ENCODE results near the gene TOPAZ1. TPM values are rescaled to one million over a fixed set of nuclear protein-coding genes. Genes with fewer than 3 reads are reported as not detected.

TOPAZ1 gene
- total and polyA plus RNA-seq, 9 of the 15 experiments (the other 6 are each of a cell fraction or from before 2014, with no cell fraction given) = 0.01 TPM; not detected in 8

DNA sequence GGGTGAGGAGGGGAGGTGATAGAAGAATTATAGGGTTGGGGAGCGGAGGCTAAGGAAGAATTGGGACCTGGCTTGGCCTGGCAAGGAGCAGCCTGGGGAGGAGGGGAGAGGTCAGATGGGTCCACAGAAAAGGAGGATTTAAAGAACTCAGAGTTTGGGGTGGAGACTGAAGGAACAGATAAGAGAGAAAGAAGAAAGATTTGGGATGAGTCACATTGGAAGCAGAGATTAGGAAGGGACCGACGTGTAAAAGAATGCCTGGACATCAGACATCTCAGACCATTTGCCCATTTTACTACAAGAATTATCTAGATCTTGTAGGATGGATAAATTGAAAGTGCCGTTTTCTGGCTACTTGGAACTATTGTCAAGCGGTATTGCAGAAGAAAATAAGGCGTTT, 107.3 kb downstream of the TOPAZ1 start (continued):
- TF ChIP-seq, protein P1, sequence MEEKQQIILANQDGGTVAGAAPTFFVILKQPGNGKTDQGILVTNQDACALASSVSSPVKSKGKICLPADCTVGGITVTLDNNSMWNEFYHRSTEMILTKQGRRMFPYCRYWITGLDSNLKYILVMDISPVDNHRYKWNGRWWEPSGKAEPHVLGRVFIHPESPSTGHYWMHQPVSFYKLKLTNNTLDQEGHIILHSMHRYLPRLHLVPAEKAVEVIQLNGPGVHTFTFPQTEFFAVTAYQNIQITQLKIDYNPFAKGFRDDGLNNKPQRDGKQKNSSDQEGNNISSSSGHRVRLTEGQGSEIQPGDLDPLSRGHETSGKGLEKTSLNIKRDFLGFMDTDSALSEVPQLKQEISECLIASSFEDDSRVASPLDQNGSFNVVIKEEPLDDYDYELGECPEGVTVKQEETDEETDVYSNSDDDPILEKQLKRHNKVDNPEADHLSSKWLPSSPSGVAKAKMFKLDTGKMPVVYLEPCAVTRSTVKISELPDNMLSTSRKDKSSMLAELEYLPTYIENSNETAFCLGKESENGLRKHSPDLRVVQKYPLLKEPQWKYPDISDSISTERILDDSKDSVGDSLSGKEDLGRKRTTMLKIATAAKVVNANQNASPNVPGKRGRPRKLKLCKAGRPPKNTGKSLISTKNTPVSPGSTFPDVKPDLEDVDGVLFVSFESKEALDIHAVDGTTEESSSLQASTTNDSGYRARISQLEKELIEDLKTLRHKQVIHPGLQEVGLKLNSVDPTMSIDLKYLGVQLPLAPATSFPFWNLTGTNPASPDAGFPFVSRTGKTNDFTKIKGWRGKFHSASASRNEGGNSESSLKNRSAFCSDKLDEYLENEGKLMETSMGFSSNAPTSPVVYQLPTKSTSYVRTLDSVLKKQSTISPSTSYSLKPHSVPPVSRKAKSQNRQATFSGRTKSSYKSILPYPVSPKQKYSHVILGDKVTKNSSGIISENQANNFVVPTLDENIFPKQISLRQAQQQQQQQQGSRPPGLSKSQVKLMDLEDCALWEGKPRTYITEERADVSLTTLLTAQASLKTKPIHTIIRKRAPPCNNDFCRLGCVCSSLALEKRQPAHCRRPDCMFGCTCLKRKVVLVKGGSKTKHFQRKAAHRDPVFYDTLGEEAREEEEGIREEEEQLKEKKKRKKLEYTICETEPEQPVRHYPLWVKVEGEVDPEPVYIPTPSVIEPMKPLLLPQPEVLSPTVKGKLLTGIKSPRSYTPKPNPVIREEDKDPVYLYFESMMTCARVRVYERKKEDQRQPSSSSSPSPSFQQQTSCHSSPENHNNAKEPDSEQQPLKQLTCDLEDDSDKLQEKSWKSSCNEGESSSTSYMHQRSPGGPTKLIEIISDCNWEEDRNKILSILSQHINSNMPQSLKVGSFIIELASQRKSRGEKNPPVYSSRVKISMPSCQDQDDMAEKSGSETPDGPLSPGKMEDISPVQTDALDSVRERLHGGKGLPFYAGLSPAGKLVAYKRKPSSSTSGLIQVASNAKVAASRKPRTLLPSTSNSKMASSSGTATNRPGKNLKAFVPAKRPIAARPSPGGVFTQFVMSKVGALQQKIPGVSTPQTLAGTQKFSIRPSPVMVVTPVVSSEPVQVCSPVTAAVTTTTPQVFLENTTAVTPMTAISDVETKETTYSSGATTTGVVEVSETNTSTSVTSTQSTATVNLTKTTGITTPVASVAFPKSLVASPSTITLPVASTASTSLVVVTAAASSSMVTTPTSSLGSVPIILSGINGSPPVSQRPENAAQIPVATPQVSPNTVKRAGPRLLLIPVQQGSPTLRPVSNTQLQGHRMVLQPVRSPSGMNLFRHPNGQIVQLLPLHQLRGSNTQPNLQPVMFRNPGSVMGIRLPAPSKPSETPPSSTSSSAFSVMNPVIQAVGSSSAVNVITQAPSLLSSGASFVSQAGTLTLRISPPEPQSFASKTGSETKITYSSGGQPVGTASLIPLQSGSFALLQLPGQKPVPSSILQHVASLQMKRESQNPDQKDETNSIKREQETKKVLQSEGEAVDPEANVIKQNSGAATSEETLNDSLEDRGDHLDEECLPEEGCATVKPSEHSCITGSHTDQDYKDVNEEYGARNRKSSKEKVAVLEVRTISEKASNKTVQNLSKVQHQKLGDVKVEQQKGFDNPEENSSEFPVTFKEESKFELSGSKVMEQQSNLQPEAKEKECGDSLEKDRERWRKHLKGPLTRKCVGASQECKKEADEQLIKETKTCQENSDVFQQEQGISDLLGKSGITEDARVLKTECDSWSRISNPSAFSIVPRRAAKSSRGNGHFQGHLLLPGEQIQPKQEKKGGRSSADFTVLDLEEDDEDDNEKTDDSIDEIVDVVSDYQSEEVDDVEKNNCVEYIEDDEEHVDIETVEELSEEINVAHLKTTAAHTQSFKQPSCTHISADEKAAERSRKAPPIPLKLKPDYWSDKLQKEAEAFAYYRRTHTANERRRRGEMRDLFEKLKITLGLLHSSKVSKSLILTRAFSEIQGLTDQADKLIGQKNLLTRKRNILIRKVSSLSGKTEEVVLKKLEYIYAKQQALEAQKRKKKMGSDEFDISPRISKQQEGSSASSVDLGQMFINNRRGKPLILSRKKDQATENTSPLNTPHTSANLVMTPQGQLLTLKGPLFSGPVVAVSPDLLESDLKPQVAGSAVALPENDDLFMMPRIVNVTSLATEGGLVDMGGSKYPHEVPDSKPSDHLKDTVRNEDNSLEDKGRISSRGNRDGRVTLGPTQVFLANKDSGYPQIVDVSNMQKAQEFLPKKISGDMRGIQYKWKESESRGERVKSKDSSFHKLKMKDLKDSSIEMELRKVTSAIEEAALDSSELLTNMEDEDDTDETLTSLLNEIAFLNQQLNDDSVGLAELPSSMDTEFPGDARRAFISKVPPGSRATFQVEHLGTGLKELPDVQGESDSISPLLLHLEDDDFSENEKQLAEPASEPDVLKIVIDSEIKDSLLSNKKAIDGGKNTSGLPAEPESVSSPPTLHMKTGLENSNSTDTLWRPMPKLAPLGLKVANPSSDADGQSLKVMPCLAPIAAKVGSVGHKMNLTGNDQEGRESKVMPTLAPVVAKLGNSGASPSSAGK (IDR thresholded peaks at IDR 0.05) = no peak
- TF ChIP-seq, protein P2, sequence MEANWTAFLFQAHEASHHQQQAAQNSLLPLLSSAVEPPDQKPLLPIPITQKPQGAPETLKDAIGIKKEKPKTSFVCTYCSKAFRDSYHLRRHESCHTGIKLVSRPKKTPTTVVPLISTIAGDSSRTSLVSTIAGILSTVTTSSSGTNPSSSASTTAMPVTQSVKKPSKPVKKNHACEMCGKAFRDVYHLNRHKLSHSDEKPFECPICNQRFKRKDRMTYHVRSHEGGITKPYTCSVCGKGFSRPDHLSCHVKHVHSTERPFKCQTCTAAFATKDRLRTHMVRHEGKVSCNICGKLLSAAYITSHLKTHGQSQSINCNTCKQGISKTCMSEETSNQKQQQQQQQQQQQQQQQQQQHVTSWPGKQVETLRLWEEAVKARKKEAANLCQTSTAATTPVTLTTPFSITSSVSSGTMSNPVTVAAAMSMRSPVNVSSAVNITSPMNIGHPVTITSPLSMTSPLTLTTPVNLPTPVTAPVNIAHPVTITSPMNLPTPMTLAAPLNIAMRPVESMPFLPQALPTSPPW (CRISPR knock-in tag; IDR thresholded peaks at IDR 0.05) = 0 out of 2 replicates have a peak, but pooled peaks have one; percentile 15
- no peak for TF ChIP-seq TCF3 (CRISPR knock-in tag; IDR thresholded peaks at IDR 0.05)
- TF ChIP-seq NUFIP1 (IDR thresholded peaks at IDR 0.05; ENCODE audit: partially characterized antibody) = no peak
- TF ChIP-seq HNRNPL (IDR thresholded peaks at IDR 0.05; ENCODE audit: low read depth, low read length) = no peak
- TF ChIP-seq, protein P3, sequence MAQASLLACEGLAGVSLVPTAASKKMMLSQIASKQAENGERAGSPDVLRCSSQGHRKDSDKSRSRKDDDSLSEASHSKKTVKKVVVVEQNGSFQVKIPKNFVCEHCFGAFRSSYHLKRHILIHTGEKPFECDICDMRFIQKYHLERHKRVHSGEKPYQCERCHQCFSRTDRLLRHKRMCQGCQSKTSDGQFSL (CRISPR knock-in tag; IDR thresholded peaks at IDR 0.05) = no peak
- TF ChIP-seq, protein P3 (tag; IDR thresholded peaks at IDR 0.05) = no peak
- TF ChIP-seq NBN (IDR thresholded peaks at IDR 0.05; ENCODE audit: low read depth) = peak; percentile 13; the same call in 1 of the 2 replicates
- TF ChIP-seq TBP (optimal IDR thresholded peaks at IDR 0.05; ENCODE audit: low read depth, low read length) = no peak
- no peak for TF ChIP-seq MTF1 (CRISPR knock-in tag; IDR thresholded peaks at IDR 0.05; ENCODE audit: borderline replicate concordance)
- no peak for TF ChIP-seq SAP30 (IDR thresholded peaks at IDR 0.05; ENCODE audit: borderline replicate concordance, insufficient read depth, low read depth, low read length, poor library complexity, severe bottlenecking)
- TF ChIP-seq, protein P4, sequence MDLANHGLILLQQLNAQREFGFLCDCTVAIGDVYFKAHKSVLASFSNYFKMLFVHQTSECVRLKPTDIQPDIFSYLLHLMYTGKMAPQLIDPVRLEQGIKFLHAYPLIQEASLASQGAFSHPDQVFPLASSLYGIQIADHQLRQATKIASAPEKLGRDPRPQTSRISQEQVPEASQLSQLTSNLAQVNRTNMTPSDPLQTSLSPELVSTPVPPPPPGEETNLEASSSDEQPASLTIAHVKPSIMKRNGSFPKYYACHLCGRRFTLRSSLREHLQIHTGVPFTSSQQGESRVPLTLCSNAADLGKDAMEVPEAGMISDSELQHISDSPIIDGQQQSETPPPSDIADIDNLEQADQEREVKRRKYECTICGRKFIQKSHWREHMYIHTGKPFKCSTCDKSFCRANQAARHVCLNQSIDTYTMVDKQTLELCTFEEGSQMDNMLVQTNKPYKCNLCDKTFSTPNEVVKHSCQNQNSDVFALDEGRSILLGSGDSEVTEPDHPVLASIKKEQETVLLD (IDR thresholded peaks at IDR 0.05) = no peak
- TF ChIP-seq DNMT1 (IDR thresholded peaks at IDR 0.05) = no peak

All from K562 (cell line).